T-helper 2 cell treated with Interferon-gamma antibody and Interleukin-4, amounts not matched to agents 5 μg/mL and 100 μg/mL, for 36 hours (primary cell): ENCODE results near the gene SRPRA.
A peak's percentile ranks its signal among the peaks of the same experiment; 100 is the strongest.

Experiments used
- DNase-seq: peaks from one replicate; pipeline ENCODE4 v3.0.0; 2021; ENCODE audit warnings: low spot score
- H3K27ac Mint-ChIP-seq: one replicate; pipeline ENCODE4 v1.8.0; 2021; ENCODE audit warnings: mild to moderate bottlenecking, mixed read lengths
- H3K27me3 Mint-ChIP-seq: one replicate; pipeline ENCODE4 v1.8.0; 2021; ENCODE audit warnings: low read depth, mixed read lengths
- H3K36me3 Mint-ChIP-seq: one replicate; pipeline ENCODE4 v1.8.0; 2021; ENCODE audit warnings: low read depth, mixed read lengths
- H3K4me1 Mint-ChIP-seq: one replicate; pipeline ENCODE4 v1.8.0; 2021; ENCODE audit warnings: low read depth, mixed read lengths
- H3K4me3 Mint-ChIP-seq: one replicate; pipeline ENCODE4 v1.8.0; 2022; ENCODE audit warnings: mild to moderate bottlenecking, moderate library complexity, mixed read lengths
- H3K9me3 Mint-ChIP-seq: one replicate; pipeline ENCODE4 v1.8.0; 2021; ENCODE audit warnings: mixed read lengths

SRPRA gene

GRCh38 chr11:126304457-126305075, 35.9 kb upstream of the SRPRA start:
- Mint-ChIP-seq H3K27me3 (no peaks in the 10 kb centered on the region), H3K4me1 (peaks cover 22% of the 10 kb centered on the region), H3K4me3 (peak overlapping the region; percentile 98), H3K9me3 (no peaks in the 10 kb centered on the region), H3K27ac (peak overlapping the region; percentile 97), H3K36me3 (peaks cover 32% of the 10 kb centered on the region)
- no peak for DNase-seq

GRCh38 chr11:126303623-126304456, 35.1 kb upstream of the SRPRA start, which contains the start of gene DCPS:
Gene DCPS (plus strand): TSS chr11:126304060. CDS start chr11:126304081, 21 bp downstream.
- no peaks in the 10 kb centered on the region for H3K27me3 Mint-ChIP-seq
- DNase-seq: peak; percentile 93

GRCh38 chr11:126297004-126297403, 28.3 kb upstream of the SRPRA start:
- DNase-seq: no peak
- peaks cover 20% of the 10 kb centered on the region for H3K36me3 Mint-ChIP-seq
- no peaks in the 10 kb centered on the region for H3K9me3 Mint-ChIP-seq
- peak overlapping the region; percentile 55 for H3K27ac Mint-ChIP-seq
- H3K4me1 Mint-ChIP-seq: peaks cover 2% of the 10 kb centered on the region
- H3K27me3 Mint-ChIP-seq: no peaks in the 10 kb centered on the region
- H3K4me3 Mint-ChIP-seq: no peak overlapping the region

More at GRCh38 chr11:126303623-126304456, 35.1 kb upstream of the SRPRA start, which contains the start of gene DCPS:
- peaks cover 22% of the 10 kb centered on the region for H3K4me1 Mint-ChIP-seq
- H3K36me3 Mint-ChIP-seq: peaks cover 35% of the 10 kb centered on the region
- peak within 1 kb of the TSS; percentile 98 for H3K4me3 Mint-ChIP-seq
- H3K9me3 Mint-ChIP-seq: no peaks in the 10 kb centered on the region
- H3K27ac Mint-ChIP-seq: peak within 1 kb of the TSS; percentile 97

DNA sequence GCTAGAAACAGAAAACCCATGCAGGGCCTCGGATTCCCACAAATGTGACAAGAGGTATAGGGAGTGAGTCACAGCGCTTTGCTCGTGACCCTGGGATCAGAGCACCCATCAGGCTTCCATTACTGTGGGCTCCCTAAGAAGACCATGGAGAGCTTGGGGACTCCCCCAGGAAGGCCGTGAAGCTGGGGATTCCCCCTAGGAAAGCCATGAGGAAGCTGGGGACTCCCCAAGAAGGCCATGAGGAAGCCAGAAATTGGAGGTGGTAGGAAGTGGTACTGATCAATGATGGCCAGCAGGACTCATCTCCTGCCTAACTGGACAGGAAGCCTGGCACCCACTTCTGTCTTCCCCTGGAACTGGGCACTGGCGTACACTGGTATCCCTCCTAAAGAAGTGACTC, 25.0 kb upstream of the SRPRA start:
- H3K27me3 Mint-ChIP-seq: no peaks in the 10 kb centered on the region
- no peaks in the 10 kb centered on the region for H3K9me3 Mint-ChIP-seq
- H3K4me3 Mint-ChIP-seq: no peak overlapping the region
- no peak overlapping the region for H3K27ac Mint-ChIP-seq
- H3K4me1 Mint-ChIP-seq: peaks cover 2% of the 10 kb centered on the region
- H3K36me3 Mint-ChIP-seq: peaks cover 24% of the 10 kb centered on the region
- no peak for DNase-seq

GRCh38 chr11:126290887-126291286, 22.2 kb upstream of the SRPRA start:
- Mint-ChIP-seq H3K27me3 (no peaks in the 10 kb centered on the region), H3K4me1 (no peaks in the 10 kb centered on the region), H3K27ac (no peak overlapping the region), H3K9me3 (no peaks in the 10 kb centered on the region), H3K4me3 (no peak overlapping the region), H3K36me3 (peaks cover 24% of the 10 kb centered on the region)
- no peak for DNase-seq

DNA sequence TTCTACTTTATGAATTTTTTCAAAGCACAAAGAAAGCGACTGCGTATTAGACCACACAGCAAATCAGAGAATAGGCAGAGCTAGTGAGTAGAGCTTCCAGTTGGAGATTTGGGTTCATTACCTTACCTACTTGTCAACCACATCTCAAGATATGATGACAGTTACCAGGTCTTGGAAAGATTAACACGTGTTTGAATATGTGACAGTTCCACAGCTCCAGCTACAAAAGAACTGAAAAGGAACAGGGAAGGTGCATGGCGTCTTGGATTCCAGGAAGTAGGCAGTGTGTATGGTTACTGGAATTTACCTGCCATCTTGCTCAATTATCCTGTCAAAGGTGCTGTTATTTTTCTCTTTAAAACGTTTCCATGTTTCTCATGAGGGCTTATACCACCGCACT, 19.5 kb upstream of the SRPRA start:
- no peaks in the 10 kb centered on the region for H3K9me3 Mint-ChIP-seq
- H3K27ac Mint-ChIP-seq: no peak overlapping the region
- no peak for DNase-seq
- H3K4me1 Mint-ChIP-seq: peaks cover 11% of the 10 kb centered on the region
- peaks cover 16% of the 10 kb centered on the region for H3K36me3 Mint-ChIP-seq
- H3K4me3 Mint-ChIP-seq: no peak overlapping the region
- H3K27me3 Mint-ChIP-seq: no peaks in the 10 kb centered on the region

- Mint-ChIP-seq H3K4me3 (peak overlapping the region; percentile 50), H3K27ac (peak overlapping the region; percentile 19), H3K36me3 (peaks cover 13% of the 10 kb centered on the region), H3K4me1 (peaks cover 30% of the 10 kb centered on the region), H3K9me3 (no peaks in the 10 kb centered on the region), H3K27me3 (no peaks in the 10 kb centered on the region)
- DNase-seq: peak; percentile 69
Observed at GRCh38 chr11:126284829-126285228, 16.1 kb upstream of the SRPRA start.

- DNase-seq: peak; percentile 62
- no peaks in the 10 kb centered on the region for H3K9me3 Mint-ChIP-seq
- peaks cover 36% of the 10 kb centered on the region for H3K4me1 Mint-ChIP-seq
- H3K27ac Mint-ChIP-seq: peak within 1 kb of the TSS; percentile 87
- H3K36me3 Mint-ChIP-seq: peaks cover 11% of the 10 kb centered on the region
- H3K4me3 Mint-ChIP-seq: peak within 1 kb of the TSS; percentile 97
- H3K27me3 Mint-ChIP-seq: no peaks in the 10 kb centered on the region
Observed at GRCh38 chr11:126282736-126283591, 14.3 kb upstream of the SRPRA start, which contains the start of gene TIRAP. Gene TIRAP (plus strand): TSS chr11:126283093. CDS start chr11:126290895, 7,802 bp downstream.

DNA sequence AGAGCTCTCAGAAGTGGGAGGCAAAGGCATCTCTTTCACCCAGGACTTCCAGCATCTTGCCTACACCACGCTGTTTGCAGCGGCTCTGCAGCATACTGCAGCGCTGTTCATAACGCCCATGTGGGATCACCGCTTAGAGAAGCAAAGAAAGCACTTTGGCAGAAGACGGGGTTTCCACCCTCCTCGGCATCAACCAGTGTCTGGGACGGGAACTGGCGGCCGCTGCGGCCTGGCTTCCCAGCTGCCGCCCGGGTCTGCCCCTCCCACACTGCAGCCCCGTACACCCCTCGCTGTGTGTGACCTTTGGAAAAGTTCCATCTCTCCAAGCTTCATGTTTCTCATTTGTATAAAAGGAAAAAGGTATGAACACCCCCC, 13.7 kb upstream of the SRPRA start:
- no peaks in the 10 kb centered on the region for H3K27me3 Mint-ChIP-seq
- peaks cover 16% of the 10 kb centered on the region for H3K36me3 Mint-ChIP-seq
- H3K4me1 Mint-ChIP-seq: peaks cover 36% of the 10 kb centered on the region
- peak overlapping the region; percentile 93 for H3K4me3 Mint-ChIP-seq
- peak overlapping the region; percentile 87 for H3K27ac Mint-ChIP-seq
- DNase-seq: no peak
- no peaks in the 10 kb centered on the region for H3K9me3 Mint-ChIP-seq

- Mint-ChIP-seq H3K4me3 (peak overlapping the region; percentile 93), H3K4me1 (peaks cover 36% of the 10 kb centered on the region), H3K36me3 (peaks cover 19% of the 10 kb centered on the region), H3K9me3 (no peaks in the 10 kb centered on the region), H3K27me3 (no peaks in the 10 kb centered on the region), H3K27ac (peak overlapping the region; percentile 82)
- no peak for DNase-seq
Observed at GRCh38 chr11:126281666-126282175, 13.0 kb upstream of the SRPRA start.

DNA sequence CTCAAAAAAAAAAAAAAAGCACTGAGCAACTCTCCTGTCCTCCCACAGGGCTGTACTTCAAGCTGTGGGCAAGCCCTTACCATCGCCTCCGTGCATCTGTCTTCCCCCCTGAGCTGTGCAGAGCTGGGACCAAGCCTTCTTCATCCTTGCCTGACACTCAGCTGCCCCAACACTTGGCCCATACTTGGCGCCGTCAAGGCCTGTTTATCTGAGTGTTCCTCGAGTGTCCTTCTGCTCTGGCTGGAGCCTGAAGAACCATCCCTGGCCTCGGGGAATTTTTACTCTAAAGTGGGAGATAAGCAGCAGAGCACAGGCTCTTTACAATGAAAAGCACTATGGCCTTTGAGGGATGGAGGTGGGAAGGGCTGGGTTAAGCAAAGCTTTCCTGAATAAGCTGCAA, 12.6 kb upstream of the SRPRA start:
- no peaks in the 10 kb centered on the region for H3K9me3 Mint-ChIP-seq
- H3K36me3 Mint-ChIP-seq: peaks cover 18% of the 10 kb centered on the region
- peak overlapping the region; percentile 71 for H3K27ac Mint-ChIP-seq
- H3K4me3 Mint-ChIP-seq: peak overlapping the region; percentile 93
- no peaks in the 10 kb centered on the region for H3K27me3 Mint-ChIP-seq
- DNase-seq: no peak
- H3K4me1 Mint-ChIP-seq: peaks cover 36% of the 10 kb centered on the region

GRCh38 chr11:126280595-126280994, 11.9 kb upstream of the SRPRA start:
- Mint-ChIP-seq H3K27ac (peak overlapping the region; percentile 35), H3K4me1 (peaks cover 36% of the 10 kb centered on the region), H3K4me3 (peak overlapping the region; percentile 8), H3K36me3 (peaks cover 22% of the 10 kb centered on the region), H3K27me3 (no peaks in the 10 kb centered on the region), H3K9me3 (no peaks in the 10 kb centered on the region)
- DNase-seq: no peak

GRCh38 chr11:126279191-126279590, 10.5 kb upstream of the SRPRA start:
- H3K27ac Mint-ChIP-seq: no peak overlapping the region
- peaks cover 27% of the 10 kb centered on the region for H3K4me1 Mint-ChIP-seq
- H3K4me3 Mint-ChIP-seq: no peak overlapping the region

More at GRCh38 chr11:126279191-126279590, 10.5 kb upstream of the SRPRA start:
- H3K9me3 Mint-ChIP-seq: no peaks in the 10 kb centered on the region
- H3K36me3 Mint-ChIP-seq: peaks cover 34% of the 10 kb centered on the region
- no peaks in the 10 kb centered on the region for H3K27me3 Mint-ChIP-seq
- no peak for DNase-seq
